ENCODE measurements around the gene AIG1. TPM values are rescaled to one million over a fixed set of nuclear protein-coding genes. Genes with fewer than 3 reads are reported as not detected.
"Not testable (repeated sequence)": the region's sequence is repeated elsewhere in the genome, so short reads cannot be mapped to it uniquely, and the experiment has no call there.

Gene AIG1
- total RNA-seq, 2 donors from 2014 or later = 32.9 to 53.6 TPM

DNA sequence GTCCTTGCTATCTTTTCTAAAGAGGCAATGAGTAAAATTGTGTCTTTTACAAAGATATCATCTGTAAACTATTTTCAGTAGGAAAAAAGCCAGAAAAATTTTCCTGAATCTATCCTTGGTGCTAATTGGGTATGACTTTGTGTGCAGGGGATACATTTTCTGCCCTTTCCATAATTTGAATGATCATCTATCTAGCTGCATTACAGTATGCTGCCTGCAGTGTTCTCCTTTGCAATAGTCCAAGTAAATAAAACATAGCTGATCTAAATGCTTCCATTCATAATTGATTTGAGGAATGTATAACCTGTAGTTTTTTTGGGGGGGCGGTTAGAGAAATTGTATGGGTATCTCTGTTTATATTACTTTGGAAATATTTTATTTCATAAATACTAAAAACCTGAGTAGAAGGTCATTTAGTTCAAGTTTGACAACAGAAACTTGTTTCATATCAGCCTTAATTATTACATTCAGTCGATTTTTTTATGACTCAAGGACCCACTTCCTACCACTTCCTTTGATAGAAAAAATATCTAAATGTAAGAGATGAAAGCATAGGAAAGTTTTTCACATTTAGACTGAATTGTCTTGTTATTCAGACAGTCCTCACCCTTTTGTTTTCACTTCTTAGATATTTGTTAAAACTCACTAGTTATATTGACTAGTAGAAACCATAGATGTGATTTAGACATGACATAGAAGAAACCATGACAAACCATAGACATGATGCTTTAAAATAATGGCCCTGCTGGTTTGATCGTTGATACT, 75.3 kb downstream of the AIG1 start:
- DNase-seq (ENCODE audit: low spot score) (no peak), ATAC-seq (ENCODE audit: insufficient number of reproducible peaks, low FRiP score, low read depth) (no peak)
- peak overlapping the region; percentile 62 to 70 for H3K27ac ChIP-seq
- H3K9me3 ChIP-seq = peaks cover 4% of the 10 kb centered on the region
- H3K4me3 ChIP-seq = peak overlapping the region; percentile 28
- no peaks in the 10 kb centered on the region for H3K27me3 ChIP-seq (replicated peaks; ENCODE audit: insufficient read depth)
- no peaks in the 10 kb centered on the region for H3K36me3 ChIP-seq
- H3K4me1 ChIP-seq (ENCODE audit: control insufficient read depth in 1 of 2, low read depth in 2 of 2) = peaks cover 11 to 32% of the 10 kb centered on the region in 2 donors
- TF ChIP-seq CTCF (IDR thresholded peaks at IDR 0.05) = no peak

DNA sequence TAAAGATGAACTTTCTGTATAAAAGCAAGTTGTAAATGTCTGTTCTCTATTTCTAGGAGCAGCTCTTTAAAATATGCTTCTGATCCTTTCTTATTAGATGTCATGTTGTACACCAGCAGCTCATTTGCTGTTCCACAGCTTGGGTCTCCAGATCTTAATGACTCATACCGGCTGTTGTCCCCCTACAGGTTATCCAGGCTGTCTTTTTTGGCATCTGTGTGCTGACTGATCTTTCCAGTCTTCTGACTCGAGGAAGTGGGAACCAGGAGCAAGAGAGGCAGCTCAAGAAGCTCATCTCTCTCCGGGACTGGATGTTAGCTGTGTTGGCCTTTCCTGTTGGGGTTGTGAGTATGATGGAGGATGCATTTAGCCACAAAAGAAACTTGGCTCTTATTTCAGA, 76.0 kb downstream of the AIG1 start:
- H3K27me3 ChIP-seq (replicated peaks; ENCODE audit: insufficient read depth) = no peaks in the 10 kb centered on the region

GRCh38 chr6:143139239-143139784, 78.6 kb downstream of the AIG1 start:
- no peaks in the 10 kb centered on the region for H3K27me3 ChIP-seq (replicated peaks; ENCODE audit: insufficient read depth)
- H3K9me3 ChIP-seq = no peaks in the 10 kb centered on the region
- peak overlapping the region in 1 of 2 donors; percentile 39 for H3K27ac ChIP-seq
- ATAC-seq (ENCODE audit: insufficient number of reproducible peaks, low FRiP score, low read depth) (no peak), DNase-seq (ENCODE audit: low spot score) (no peak)
- H3K36me3 ChIP-seq = no peaks in the 10 kb centered on the region
- H3K4me1 ChIP-seq (ENCODE audit: control insufficient read depth in 1 of 2, low read depth in 2 of 2) = peaks cover 11 to 32% of the 10 kb centered on the region in 2 donors
- no peak for TF ChIP-seq CTCF (IDR thresholded peaks at IDR 0.05)
- no peak overlapping the region for H3K4me3 ChIP-seq

More for the DNA sequence above, 76.0 kb downstream of the AIG1 start:
- no peak for TF ChIP-seq CTCF (IDR thresholded peaks at IDR 0.05)
- peak overlapping the region in 1 of 2 donors; percentile 70 for H3K27ac ChIP-seq
- H3K36me3 ChIP-seq = no peaks in the 10 kb centered on the region
- H3K4me1 ChIP-seq (ENCODE audit: control insufficient read depth in 1 of 2, low read depth in 2 of 2) = peaks cover 11 to 32% of the 10 kb centered on the region in 2 donors
- DNase-seq (ENCODE audit: low spot score) (no peak), ATAC-seq (ENCODE audit: insufficient number of reproducible peaks, low FRiP score, low read depth) (no peak)
- no peak overlapping the region for H3K4me3 ChIP-seq
- H3K9me3 ChIP-seq = no peaks in the 10 kb centered on the region

GRCh38 chr6:143139884-143140283, 79.2 kb downstream of the AIG1 start:
- not testable (repeated sequence) for DNase-seq (ENCODE audit: low spot score); H3K9me3 ChIP-seq; H3K27me3 ChIP-seq (replicated peaks; ENCODE audit: insufficient read depth); H3K4me3 ChIP-seq; ATAC-seq (ENCODE audit: insufficient number of reproducible peaks, low FRiP score, low read depth); H3K36me3 ChIP-seq
- Histone ChIP-seq H3K4me1 (ENCODE audit: control insufficient read depth in 1 of 2, low read depth in 2 of 2) (peaks cover 11 to 28% of the 10 kb centered on the region in 2 donors), H3K27ac (peak overlapping the region in 1 of 2 donors; percentile 39)

DNA sequence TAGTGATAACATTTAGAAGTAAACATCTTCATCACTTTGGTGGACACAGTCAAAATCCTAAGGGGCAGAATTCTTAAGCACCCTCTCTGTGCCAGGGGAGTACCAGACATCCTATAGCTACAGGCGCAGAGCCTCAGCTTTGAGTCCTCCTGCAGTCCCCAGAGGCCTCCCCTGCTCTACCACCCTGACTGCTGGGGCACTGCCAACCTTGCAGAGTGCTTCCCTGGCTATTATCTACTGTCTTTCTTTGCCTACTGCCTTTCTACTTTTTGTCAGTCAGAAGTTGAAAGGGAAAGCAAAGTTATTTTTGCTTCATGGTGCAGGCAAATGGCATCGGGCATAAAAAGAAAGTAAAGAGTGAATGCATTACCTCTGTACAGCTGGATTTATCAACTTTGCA, 80.1 kb downstream of the AIG1 start:
- ATAC-seq (ENCODE audit: insufficient number of reproducible peaks, low FRiP score, low read depth) = no peak
- Histone ChIP-seq H3K9me3 (no peaks in the 10 kb centered on the region), H3K27me3 (replicated peaks; ENCODE audit: insufficient read depth) (no peaks in the 10 kb centered on the region), H3K27ac (no peak overlapping the region), H3K4me3 (no peak overlapping the region), H3K4me1 (ENCODE audit: control insufficient read depth in 1 of 2, low read depth in 2 of 2) (peaks cover 9 to 20% of the 10 kb centered on the region in 2 donors), H3K36me3 (no peaks in the 10 kb centered on the region)
- TF ChIP-seq CTCF (IDR thresholded peaks at IDR 0.05) = no peak
- DNase-seq (ENCODE audit: low spot score) = no peak

Measured in thoracic aorta (tissue), 2 donors.